Stomach (tissue), 4 donors: ENCODE measurements around the gene RIOK3.

Source experiments
- CTCF ChIP-seq, 7 experiments: fragments of 450-650 bp in 4 of 7; fragments of 200-600 bp in 3 of 7; sonication (generic) in 3 of 7; IDR thresholded peaks; one replicate each; pipeline ENCODE4 v1.5.1; 2016 to 2019; ENCODE audit warnings: antibody characterized with exemption in 7 of 7, control low read depth in 2 of 7, mild to moderate bottlenecking in 1 of 7
- EP300 ChIP-seq: sonication (generic); formaldehyde crosslinking; IDR thresholded peaks from one replicate; pipeline ENCODE4 v1.6.1; 2017; ENCODE audit warnings: antibody characterized with exemption
- POLR2A ChIP-seq, 4 donors: fragments of 450-650 bp; IDR thresholded peaks; one replicate each; pipeline ENCODE4 v1.6.1; 2016; ENCODE audit warnings: antibody characterized with exemption in 4 of 4, control low read depth in 2 of 4, mild to moderate bottlenecking in 1 of 4, moderate library complexity in 1 of 4

DNA sequence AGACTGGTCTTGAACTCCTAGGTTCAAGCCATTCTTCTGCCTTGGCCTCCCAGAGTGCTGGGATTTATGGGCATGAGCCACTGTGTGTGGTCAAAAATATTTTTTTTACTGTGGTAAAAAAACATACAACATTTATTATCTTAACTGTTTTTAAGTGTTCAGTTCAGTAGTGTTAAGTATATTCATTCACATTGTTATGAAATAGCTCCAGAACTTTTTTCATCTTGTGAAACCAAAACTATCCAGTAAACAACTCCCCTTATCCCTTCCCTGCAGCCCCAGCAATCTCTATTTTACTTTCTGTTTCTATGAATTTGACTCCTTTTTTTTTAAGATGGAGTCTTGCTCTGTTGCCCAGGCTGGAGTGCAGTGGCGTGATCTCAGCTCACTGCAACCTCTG lies 59.6 kb downstream of the RIOK3 start:
- TF ChIP-seq POLR2A (IDR thresholded peaks at IDR 0.05), result no peak
- TF ChIP-seq CTCF (IDR thresholded peaks at IDR 0.05), result no peak
- no peak for TF ChIP-seq EP300
